Gastrocnemius medialis (tissue), 4 donors: ENCODE measurements around the gene SLC5A12.

ENCODE experiments used
- POLR2A ChIP-seq, 2 donors: fragments of 450-650 bp; IDR thresholded peaks; one replicate each; pipeline ENCODE4 v1.6.1; 2017; ENCODE audit warnings: antibody characterized with exemption in 2 of 2, mild to moderate bottlenecking in 2 of 2, moderate library complexity in 2 of 2
- TF ChIP-seq, protein P1 (sequence below), 5 experiments: fragments of 450-650 bp in 3 of 5; fragments of 200-600 bp in 2 of 5; sonication (generic) in 2 of 5; IDR thresholded peaks in 4 of 5; conservative IDR thresholded peaks in 1 of 5; 1 replicate in 4 of 5; 2 replicates in 1 of 5; pipeline ENCODE4 v1.5.1; 2016 to 2019; ENCODE audit warnings: antibody characterized with exemption in 5 of 5, mild to moderate bottlenecking in 3 of 5, moderate library complexity in 3 of 5

GRCh38 chr11:26623076-26623659 lies 98.7 kb downstream of the SLC5A12 start:
- TF ChIP-seq, protein P1, sequence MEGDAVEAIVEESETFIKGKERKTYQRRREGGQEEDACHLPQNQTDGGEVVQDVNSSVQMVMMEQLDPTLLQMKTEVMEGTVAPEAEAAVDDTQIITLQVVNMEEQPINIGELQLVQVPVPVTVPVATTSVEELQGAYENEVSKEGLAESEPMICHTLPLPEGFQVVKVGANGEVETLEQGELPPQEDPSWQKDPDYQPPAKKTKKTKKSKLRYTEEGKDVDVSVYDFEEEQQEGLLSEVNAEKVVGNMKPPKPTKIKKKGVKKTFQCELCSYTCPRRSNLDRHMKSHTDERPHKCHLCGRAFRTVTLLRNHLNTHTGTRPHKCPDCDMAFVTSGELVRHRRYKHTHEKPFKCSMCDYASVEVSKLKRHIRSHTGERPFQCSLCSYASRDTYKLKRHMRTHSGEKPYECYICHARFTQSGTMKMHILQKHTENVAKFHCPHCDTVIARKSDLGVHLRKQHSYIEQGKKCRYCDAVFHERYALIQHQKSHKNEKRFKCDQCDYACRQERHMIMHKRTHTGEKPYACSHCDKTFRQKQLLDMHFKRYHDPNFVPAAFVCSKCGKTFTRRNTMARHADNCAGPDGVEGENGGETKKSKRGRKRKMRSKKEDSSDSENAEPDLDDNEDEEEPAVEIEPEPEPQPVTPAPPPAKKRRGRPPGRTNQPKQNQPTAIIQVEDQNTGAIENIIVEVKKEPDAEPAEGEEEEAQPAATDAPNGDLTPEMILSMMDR (IDR thresholded peaks at IDR 0.05 in 4 of 5, conservative IDR thresholded peaks at IDR 0.05 in 1 of 5): no peak
- TF ChIP-seq POLR2A (IDR thresholded peaks at IDR 0.05): no peak
